Measurements from ENCODE around the gene SMIM33. TPM values are rescaled to one million over a fixed set of nuclear protein-coding genes. Genes with fewer than 3 reads are reported as not detected.
"Not testable (repeated sequence)": the region's sequence is repeated elsewhere in the genome, so short reads cannot be mapped to it uniquely, and the experiment has no call there.

The SMIM33 gene
- total RNA-seq, 1 donor from 2014 or later = not detected

GRCh38 chr5:139475865-139476617, 5.2 kb downstream of the SMIM33 start:
- peaks cover 45% of the 10 kb centered on the region for H3K4me1 ChIP-seq
- intact Hi-C loops (cut with DNase I) = no loop called here

GRCh38 chr5:139478657-139479423, 8.0 kb downstream of the SMIM33 start:
- peak overlapping the region; percentile 15 for H3K27ac ChIP-seq
- intact Hi-C loops (cut with DNase I) = not testable (repeated sequence)
- H3K36me3 ChIP-seq = peaks cover 0 to 33% of the 10 kb centered on the region in 2 donors

More at GRCh38 chr5:139475865-139476617, 5.2 kb downstream of the SMIM33 start:
- H3K36me3 ChIP-seq = peaks cover 0 to 33% of the 10 kb centered on the region in 2 donors
- no peaks in the 10 kb centered on the region for H3K9me3 ChIP-seq
- no peak for TF ChIP-seq POLR2AphosphoS5 (IDR thresholded peaks at IDR 0.05; ENCODE audit: insufficient read depth in 1 of 2, low read depth in 1 of 2)
- no peak for TF ChIP-seq POLR2A (IDR thresholded peaks at IDR 0.05)
- TF ChIP-seq, protein P1, sequence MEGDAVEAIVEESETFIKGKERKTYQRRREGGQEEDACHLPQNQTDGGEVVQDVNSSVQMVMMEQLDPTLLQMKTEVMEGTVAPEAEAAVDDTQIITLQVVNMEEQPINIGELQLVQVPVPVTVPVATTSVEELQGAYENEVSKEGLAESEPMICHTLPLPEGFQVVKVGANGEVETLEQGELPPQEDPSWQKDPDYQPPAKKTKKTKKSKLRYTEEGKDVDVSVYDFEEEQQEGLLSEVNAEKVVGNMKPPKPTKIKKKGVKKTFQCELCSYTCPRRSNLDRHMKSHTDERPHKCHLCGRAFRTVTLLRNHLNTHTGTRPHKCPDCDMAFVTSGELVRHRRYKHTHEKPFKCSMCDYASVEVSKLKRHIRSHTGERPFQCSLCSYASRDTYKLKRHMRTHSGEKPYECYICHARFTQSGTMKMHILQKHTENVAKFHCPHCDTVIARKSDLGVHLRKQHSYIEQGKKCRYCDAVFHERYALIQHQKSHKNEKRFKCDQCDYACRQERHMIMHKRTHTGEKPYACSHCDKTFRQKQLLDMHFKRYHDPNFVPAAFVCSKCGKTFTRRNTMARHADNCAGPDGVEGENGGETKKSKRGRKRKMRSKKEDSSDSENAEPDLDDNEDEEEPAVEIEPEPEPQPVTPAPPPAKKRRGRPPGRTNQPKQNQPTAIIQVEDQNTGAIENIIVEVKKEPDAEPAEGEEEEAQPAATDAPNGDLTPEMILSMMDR (IDR thresholded peaks at IDR 0.05) = no peak
- H3K27me3 ChIP-seq = no peaks in the 10 kb centered on the region
- no peak for DNase-seq (ENCODE audit: extremely low spot score in 2 of 2)
- no peak overlapping the region for H3K4me3 ChIP-seq
- no peak overlapping the region for H3K27ac ChIP-seq

GRCh38 chr5:139479729-139480128, 8.9 kb downstream of the SMIM33 start:
- Histone ChIP-seq H3K4me1 (peaks cover 43% of the 10 kb centered on the region), H3K36me3 (peaks cover 0 to 33% of the 10 kb centered on the region in 2 donors), H3K27ac (peak overlapping the region; percentile 98)
- H3K9me3 ChIP-seq; DNase-seq (ENCODE audit: extremely low spot score in 2 of 2); H3K27me3 ChIP-seq; intact Hi-C loops (cut with DNase I); H3K4me3 ChIP-seq: not testable (repeated sequence)

More at GRCh38 chr5:139478657-139479423, 8.0 kb downstream of the SMIM33 start:
- not testable (repeated sequence) for H3K4me3 ChIP-seq; H3K27me3 ChIP-seq; DNase-seq (ENCODE audit: extremely low spot score in 2 of 2); H3K9me3 ChIP-seq
- H3K4me1 ChIP-seq = peaks cover 52% of the 10 kb centered on the region

- TF ChIP-seq POLR2A (IDR thresholded peaks at IDR 0.05) = no peak
- TF ChIP-seq, protein P1 (IDR thresholded peaks at IDR 0.05) = no peak
- no peak for DNase-seq (ENCODE audit: extremely low spot score in 2 of 2)
- no peaks in the 10 kb centered on the region for H3K9me3 ChIP-seq
- peak overlapping the region; percentile 98 for H3K27ac ChIP-seq
- intact Hi-C loops (cut with DNase I) = no loop called here
- H3K36me3 ChIP-seq = peaks cover 0 to 28% of the 10 kb centered on the region in 2 donors
- peaks cover 35% of the 10 kb centered on the region for H3K4me1 ChIP-seq
- no peaks in the 10 kb centered on the region for H3K27me3 ChIP-seq
- peak overlapping the region; percentile 45 to 60 for H3K4me3 ChIP-seq
Measured at GRCh38 chr5:139481122-139481533, 10.3 kb downstream of the SMIM33 start.

DNA sequence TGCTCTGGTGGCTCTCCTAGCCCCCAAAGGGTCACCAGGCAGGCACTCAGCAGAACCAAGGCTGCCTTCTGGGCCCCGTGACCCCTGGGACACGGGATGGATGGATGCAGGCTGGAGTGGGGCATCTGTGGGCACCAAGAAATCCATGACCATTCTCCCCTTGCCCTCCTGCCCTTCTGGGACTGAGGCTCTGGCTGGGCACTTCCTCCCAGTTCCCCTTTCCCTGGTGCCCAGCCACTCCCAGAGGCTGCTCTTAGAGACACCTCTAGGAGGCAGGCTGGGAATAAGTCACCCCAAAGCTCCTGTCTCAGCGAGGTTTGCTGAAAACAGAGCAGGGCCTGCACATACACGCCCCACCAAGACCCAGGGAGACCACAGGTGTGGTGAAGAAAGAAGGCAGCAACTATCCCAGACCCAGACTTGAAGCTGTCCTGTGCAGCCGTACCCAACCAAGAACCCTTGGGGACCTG, 10.8 kb downstream of the SMIM33 start:
- peaks cover 0 to 23% of the 10 kb centered on the region in 2 donors for H3K36me3 ChIP-seq
- no peaks in the 10 kb centered on the region for H3K9me3 ChIP-seq
- no peaks in the 10 kb centered on the region for H3K27me3 ChIP-seq
- TF ChIP-seq, protein P1 (IDR thresholded peaks at IDR 0.05) = peak in 1 of 3 experiments; percentile 11
- TF ChIP-seq POLR2AphosphoS5 (IDR thresholded peaks at IDR 0.05; ENCODE audit: insufficient read depth in 1 of 2, low read depth in 1 of 2) (no peak), POLR2A (IDR thresholded peaks at IDR 0.05) (no peak)
- intact Hi-C loops (cut with DNase I) = no loop called here
- H3K4me3 ChIP-seq = peak overlapping the region; percentile 45 to 60
- no peak for DNase-seq (ENCODE audit: extremely low spot score in 2 of 2)
- peak overlapping the region; percentile 98 for H3K27ac ChIP-seq
- H3K4me1 ChIP-seq = peaks cover 35% of the 10 kb centered on the region
